Heart left ventricle (tissue), 16 donors: ENCODE results near the gene SP5. TPM values are rescaled to one million over a fixed set of nuclear protein-coding genes. Genes with fewer than 3 reads are reported as not detected.

Source experiments
- ATAC-seq, 4 donors: fragments of 200-7000 bp; cut with Tn5 transposase; one replicate each; pipeline ENCODE4 v1.9.1; 2020 to 2022; ENCODE audit warnings: moderate library complexity in 4 of 4, mild to moderate bottlenecking in 3 of 4, moderate number of reproducible peaks in 1 of 4
- DNase-seq, 5 donors: peaks; one replicate each; pipeline ENCODE4 v3.0.0-alpha.2; 2020
- H3K27ac ChIP-seq, 12 donors: fragments of 200-600 bp; sonication (generic) in 4 of 12; one replicate each; pipeline versions ENCODE4 v1.5.0 to v1.8.0; 2016 to 2022; ENCODE audit warnings: mild to moderate bottlenecking in 2 of 12
- H3K27me3 ChIP-seq, 9 donors: fragments of 200-600 bp; sonication (generic) in 2 of 9; one replicate each; pipeline versions ENCODE4 v1.5.1 to v1.8.0; 2016 to 2022; ENCODE audit warnings: mild to moderate bottlenecking in 3 of 9
- H3K36me3 ChIP-seq, 9 donors: fragments of 200-600 bp; sonication (generic) in 2 of 9; one replicate each; pipeline versions ENCODE4 v1.5.0 to v1.8.0; 2018 to 2022; ENCODE audit warnings: mild to moderate bottlenecking in 2 of 9
- H3K4me1 ChIP-seq, 12 donors: fragments of 200-600 bp; sonication (generic) in 4 of 12; one replicate each; pipeline versions ENCODE4 v1.5.0 to v1.8.0; 2016 to 2022; ENCODE audit warnings: mild to moderate bottlenecking in 3 of 12
- H3K4me3 ChIP-seq, 12 donors: fragments of 200-600 bp; sonication (generic) in 4 of 12; one replicate each; pipeline versions ENCODE4 v1.5.0 to v1.8.0; 2017 to 2022; ENCODE audit warnings: mild to moderate bottlenecking in 9 of 12, moderate library complexity in 4 of 12
- H3K9me3 ChIP-seq, 12 donors: fragments of 200-600 bp; sonication (generic) in 4 of 12; one replicate each; pipeline versions ENCODE4 v1.5.0 to v1.8.0; 2016 to 2022; ENCODE audit warnings: mild to moderate bottlenecking in 1 of 12
- POLR2A ChIP-seq, 2 donors: fragments of 450-650 bp; IDR thresholded peaks; one replicate each; pipeline ENCODE4 v1.6.1; 2017; ENCODE audit warnings: antibody characterized with exemption in 2 of 2, mild to moderate bottlenecking in 2 of 2, moderate library complexity in 2 of 2
- WGBS, 4 donors: extraction: QIAGEN DNeasy Blood & Tissue Kit in 2 of 4; methylation state at CpG; one replicate each; pipeline versions ENCODE4 v1.1.5 to v1.1.7; 2013 to 2018; 5-methylcytosine and 5-hydroxymethylcytosine counted together
- intact Hi-C, 10 donors: fragments of 100-400 bp; cut with DNase I; formaldehyde crosslinking; loops; one replicate each; pipeline versions ENCODE4 v1.11.1 to v1.14.2; 2022
- polyA plus RNA-seq, 2 donors: library from polyadenylated mRNA; stranded (reverse); fragments of 200-250 nt; gene quantifications; one replicate each; pipeline ENCODE4 v1.2.3, GENCODE V29; 2013
- total RNA-seq, 9 donors: library from RNA; depleted of rRNA in 2 of 9; stranded (reverse); fragments of >200 nt in 2 of 9; fragmentation: NEBNext Ultra II Directional in 3 of 9; extraction: Animal tissue kit (Norgen Biotek cat#: 25700) in 3 of 9; gene quantifications; one replicate each; pipeline versions ENCODE4 v1.1.0 to v1.2.4, GENCODE V29; 2016 to 2023
- TF ChIP-seq, protein P1 (sequence below), 12 donors: fragments of 200-600 bp; sonication (generic) in 4 of 12; IDR thresholded peaks; one replicate each; pipeline versions ENCODE4 v1.5.0 to v1.8.0; 2018 to 2022; ENCODE audit warnings: antibody characterized with exemption in 12 of 12, mild to moderate bottlenecking in 5 of 12
- donor health status: ischemic (EF 13 %, LVEDD 7.1; RV severe dilation, severe dysfunction).
- donor health status: healthy with polysubstance abuse.
- donor health status: DM: no; HTN: yes; CAD: no.
- donor health status: DM: no; HTN: no; CAD: no.
- donor health status: ischemic (EF 25% LVEDD 6.9; RV normal size, moderate dysfunction).
- donor health status: ischemic (EF 25% LVEDD 5.7; RV mildly dilated, moderate dysfunction).
- donor health status: healthy.
- donor health status: DM: yes; HTN: yes; CAD: no.
- donor health status: ischemic (EF 35%, LVEDD 5.7; RV mildly dilated, moderate dysfunction).
- donor health status: nonischemic (EF 11% LVEDD 7.7; RV severe dilation, severe dysfunction).
- donor health status: DM: yes; HTN: yes; CAD: no.
- donor health status: PGD.
- donor health status: ischemic (EF 29% LVEDD 5.4; RV normal size, mild dysfunction).
- donor health status: nonischemic (EF 23%, LVEDD 6.1; RV moderate dilation, normal function).

The SP5 gene
- total and polyA plus RNA-seq, 11 donors = 0.08 to 1.4 (median 0.23) TPM; not detected in 4

DNA sequence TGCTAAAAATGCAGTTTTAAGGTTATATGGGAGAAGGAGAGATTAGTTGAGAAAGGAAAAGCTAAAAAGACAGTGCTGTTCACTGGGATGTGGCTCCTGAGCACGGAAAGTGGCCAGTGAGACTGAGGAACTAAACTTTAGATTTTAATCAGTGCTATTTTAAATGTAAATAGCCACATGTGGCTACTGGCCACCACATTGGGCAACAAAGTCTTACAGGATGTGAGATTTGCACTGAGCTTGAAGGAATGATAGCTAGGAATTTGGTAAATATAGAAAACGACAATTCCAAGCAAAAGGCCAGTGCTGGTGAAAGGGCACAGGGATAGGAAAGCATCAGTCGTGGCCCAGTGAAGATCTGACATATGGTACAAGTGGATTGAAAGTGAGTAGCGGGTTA, 14.1 kb upstream of the SP5 start:
- DNase-seq = no peak
- H3K27ac ChIP-seq = no peak overlapping the region
- intact Hi-C loops = no loop called here
- H3K4me1 ChIP-seq = no peaks in the 10 kb centered on the region
- TF ChIP-seq, protein P1, sequence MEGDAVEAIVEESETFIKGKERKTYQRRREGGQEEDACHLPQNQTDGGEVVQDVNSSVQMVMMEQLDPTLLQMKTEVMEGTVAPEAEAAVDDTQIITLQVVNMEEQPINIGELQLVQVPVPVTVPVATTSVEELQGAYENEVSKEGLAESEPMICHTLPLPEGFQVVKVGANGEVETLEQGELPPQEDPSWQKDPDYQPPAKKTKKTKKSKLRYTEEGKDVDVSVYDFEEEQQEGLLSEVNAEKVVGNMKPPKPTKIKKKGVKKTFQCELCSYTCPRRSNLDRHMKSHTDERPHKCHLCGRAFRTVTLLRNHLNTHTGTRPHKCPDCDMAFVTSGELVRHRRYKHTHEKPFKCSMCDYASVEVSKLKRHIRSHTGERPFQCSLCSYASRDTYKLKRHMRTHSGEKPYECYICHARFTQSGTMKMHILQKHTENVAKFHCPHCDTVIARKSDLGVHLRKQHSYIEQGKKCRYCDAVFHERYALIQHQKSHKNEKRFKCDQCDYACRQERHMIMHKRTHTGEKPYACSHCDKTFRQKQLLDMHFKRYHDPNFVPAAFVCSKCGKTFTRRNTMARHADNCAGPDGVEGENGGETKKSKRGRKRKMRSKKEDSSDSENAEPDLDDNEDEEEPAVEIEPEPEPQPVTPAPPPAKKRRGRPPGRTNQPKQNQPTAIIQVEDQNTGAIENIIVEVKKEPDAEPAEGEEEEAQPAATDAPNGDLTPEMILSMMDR (IDR thresholded peaks at IDR 0.05) = no peak
- TF ChIP-seq POLR2A (IDR thresholded peaks at IDR 0.05) = no peak
- no peak overlapping the region for H3K4me3 ChIP-seq
- 63 to 74% (median 71%) methylated on average over 4 of the region's 4 CpGs for WGBS, 4 donors
- H3K36me3 ChIP-seq = no peaks in the 10 kb centered on the region
- H3K27me3 ChIP-seq = peaks cover 0 to 19% (median 4%) of the 10 kb centered on the region in 9 donors
- no peak for ATAC-seq
- H3K9me3 ChIP-seq = no peaks in the 10 kb centered on the region

GRCh38 chr2:170703776-170704476, 11.2 kb upstream of the SP5 start:
- Histone ChIP-seq H3K4me1 (no peaks in the 10 kb centered on the region), H3K9me3 (no peaks in the 10 kb centered on the region), H3K4me3 (no peak overlapping the region), H3K36me3 (no peaks in the 10 kb centered on the region), H3K27ac (no peak overlapping the region), H3K27me3 (peaks cover 0 to 35% (median 4%) of the 10 kb centered on the region in 9 donors)
- WGBS, 4 donors = 75 to 82% (median 79%) methylated on average over 4 of the region's 4 CpGs
- ATAC-seq (no peak), DNase-seq (no peak)
- intact Hi-C loops = no loop called here
- TF ChIP-seq, protein P1 (IDR thresholded peaks at IDR 0.05) = no peak
- no peak for TF ChIP-seq POLR2A (IDR thresholded peaks at IDR 0.05)

DNA sequence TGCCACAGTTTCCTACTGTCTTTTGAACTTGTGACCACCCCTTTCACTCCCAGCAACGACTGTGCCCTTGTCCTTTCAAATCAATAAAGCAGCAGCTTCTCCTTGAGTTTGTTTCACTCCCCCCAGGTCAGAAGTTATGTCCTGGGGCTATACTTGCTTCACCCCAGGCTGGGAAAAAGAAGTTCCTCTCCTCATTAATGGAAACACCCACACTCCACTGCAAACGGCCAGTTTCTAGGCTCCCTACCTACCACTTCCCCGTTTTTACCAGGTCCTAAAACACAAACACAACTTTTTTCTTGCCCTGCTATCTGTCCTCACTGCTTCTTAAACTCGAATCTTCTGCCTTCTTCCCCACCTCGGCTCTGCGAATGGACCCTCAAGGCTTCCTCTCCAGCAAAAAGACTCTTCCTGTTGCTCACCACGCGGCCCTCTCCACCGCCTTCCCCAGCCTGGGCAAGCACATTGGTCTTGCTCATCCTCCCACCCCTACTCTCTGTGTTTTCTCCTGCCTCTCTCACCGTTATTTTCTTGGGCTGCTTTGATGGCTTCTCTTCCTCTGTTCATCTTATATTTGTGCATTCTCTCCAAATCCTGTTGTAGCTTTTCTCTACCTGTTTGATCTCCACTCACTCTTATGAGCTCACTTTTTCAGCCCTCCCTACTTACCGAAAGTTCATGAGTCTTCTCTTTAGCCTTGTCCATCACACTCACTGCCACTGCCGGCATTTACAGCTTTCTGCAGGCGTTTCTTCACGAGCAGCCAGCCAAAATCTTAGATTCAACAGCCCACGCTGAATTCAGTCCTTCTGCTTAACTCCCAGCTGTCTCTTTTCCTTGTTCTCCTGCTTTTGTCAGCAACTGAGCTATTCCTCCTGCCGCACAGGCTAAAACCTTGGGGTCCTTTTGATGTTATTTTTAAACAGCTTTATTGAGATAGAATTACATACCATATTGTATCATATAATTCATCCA, 7.0 kb upstream of the SP5 start:
- no peak overlapping the region for H3K4me3 ChIP-seq
- DNase-seq (no peak), ATAC-seq (no peak)
- H3K9me3 ChIP-seq = no peaks in the 10 kb centered on the region
- intact Hi-C loops = loop anchor here in 1 of 10 donors (5.0 kb wide), 1 partner anchor 104 kb away; no protein-coding TSS in a partner anchor
- peaks cover 8 to 69% (median 36%) of the 10 kb centered on the region in 9 donors for H3K27me3 ChIP-seq
- WGBS, 4 donors = 32 to 39% (median 36%) methylated on average over 16 of the region's 16 CpGs
- no peak overlapping the region for H3K27ac ChIP-seq
- peaks cover 0 to 10% (median 0%) of the 10 kb centered on the region in 12 donors for H3K4me1 ChIP-seq
- no peaks in the 10 kb centered on the region for H3K36me3 ChIP-seq
- TF ChIP-seq POLR2A (IDR thresholded peaks at IDR 0.05) = no peak
- TF ChIP-seq, protein P1 (IDR thresholded peaks at IDR 0.05) = no peak

GRCh38 chr2:170710609-170710979, 4.5 kb upstream of the SP5 start:
- Histone ChIP-seq H3K4me1 (peaks cover 0 to 30% (median 12%) of the 10 kb centered on the region in 12 donors), H3K27me3 (peaks cover 26 to 83% (median 55%) of the 10 kb centered on the region in 9 donors), H3K36me3 (no peaks in the 10 kb centered on the region), H3K4me3 (no peak overlapping the region), H3K27ac (no peak overlapping the region), H3K9me3 (no peaks in the 10 kb centered on the region)
- 51 to 75% (median 68%) methylated on average over 1 of the region's 1 CpG for WGBS, 4 donors
- DNase-seq = no peak
- TF ChIP-seq, protein P1 (IDR thresholded peaks at IDR 0.05) = no peak
- no peak for TF ChIP-seq POLR2A (IDR thresholded peaks at IDR 0.05)
- no peak for ATAC-seq
- intact Hi-C loops = loop anchor here in 6 of 10 donors (10.0 kb wide), 3 partner anchors 206 to 226 kb away; no protein-coding TSS in a partner anchor
